ENCODE data around the gene ANO4. TPM values are rescaled to one million over a fixed set of nuclear protein-coding genes. Genes with fewer than 3 reads are reported as not detected.
"Not testable (repeated sequence)": the region's sequence is repeated elsewhere in the genome, so short reads cannot be mapped to it uniquely, and the experiment has no call there.

The ANO4 gene
- total and polyA plus RNA-seq, 4 donors = 0.10 to 1.9 (median 0.86) TPM

GRCh38 chr12:100926669-100927248, 132.2 kb downstream of the ANO4 start:
- TF ChIP-seq CTCF (IDR thresholded peaks at IDR 0.05; ENCODE audit: control extremely low read depth, extremely low read depth) = no peak
- Histone ChIP-seq H3K9me3 (ENCODE audit: control insufficient read depth in 4 of 4, insufficient read depth in 3 of 4, low read length in 3 of 4) (no peaks in the 10 kb centered on the region), H3K27ac (ENCODE audit: low read depth in 1 of 2, low read length in 1 of 2) (no peak overlapping the region), H3K4me1 (ENCODE audit: control insufficient read depth in 5 of 5, insufficient read depth in 5 of 5, low read length in 5 of 5) (no peaks in the 10 kb centered on the region), H3K4me3 (no peak overlapping the region), H3K9ac (ENCODE audit: insufficient read depth in 1 of 2, low read length in 2 of 2) (no peak overlapping the region), H3K36me3 (ENCODE audit: control insufficient read depth in 4 of 4, insufficient read depth in 4 of 4, low read length in 4 of 4) (no peaks in the 10 kb centered on the region), H3K27me3 (ENCODE audit: control insufficient read depth in 3 of 3, insufficient read depth in 3 of 3, low read length in 2 of 3) (no peaks in the 10 kb centered on the region)
- DNase-seq (no peak), ATAC-seq (ENCODE audit: insufficient read depth, low FRiP score) (no peak)
- WGBS, 2 donors = 0 to 28% methylated on average over 1 of the region's 1 CpG

- no peaks in the 10 kb centered on the region for H3K27me3 ChIP-seq (ENCODE audit: control insufficient read depth in 3 of 3, insufficient read depth in 3 of 3, low read length in 2 of 3)
- TF ChIP-seq CTCF (IDR thresholded peaks at IDR 0.05; ENCODE audit: control extremely low read depth, extremely low read depth) = no peak
- 84 to 85% methylated on average over 4 of the region's 4 CpGs for WGBS, 2 donors
- H3K4me1 ChIP-seq (ENCODE audit: control insufficient read depth in 5 of 5, insufficient read depth in 5 of 5, low read length in 5 of 5) = no peaks in the 10 kb centered on the region
- no peak for ATAC-seq (ENCODE audit: insufficient read depth, low FRiP score)
- DNase-seq = no peak
- no peaks in the 10 kb centered on the region for H3K36me3 ChIP-seq (ENCODE audit: control insufficient read depth in 4 of 4, insufficient read depth in 4 of 4, low read length in 4 of 4)
- no peak overlapping the region for H3K4me3 ChIP-seq
- H3K9ac ChIP-seq (ENCODE audit: insufficient read depth in 1 of 2, low read length in 2 of 2) = no peak overlapping the region
- no peaks in the 10 kb centered on the region for H3K9me3 ChIP-seq (ENCODE audit: control insufficient read depth in 4 of 4, insufficient read depth in 3 of 4, low read length in 3 of 4)
- no peak overlapping the region for H3K27ac ChIP-seq (ENCODE audit: low read depth in 1 of 2, low read length in 1 of 2)
Observed at GRCh38 chr12:100927826-100928225, 133.2 kb downstream of the ANO4 start.

- Histone ChIP-seq H3K9me3 (ENCODE audit: control insufficient read depth in 4 of 4, insufficient read depth in 3 of 4, low read length in 3 of 4) (no peaks in the 10 kb centered on the region), H3K4me3 (no peak overlapping the region), H3K27me3 (ENCODE audit: control insufficient read depth in 3 of 3, insufficient read depth in 3 of 3, low read length in 2 of 3) (no peaks in the 10 kb centered on the region), H3K4me1 (ENCODE audit: control insufficient read depth in 5 of 5, insufficient read depth in 5 of 5, low read length in 5 of 5) (no peaks in the 10 kb centered on the region), H3K36me3 (ENCODE audit: control insufficient read depth in 4 of 4, insufficient read depth in 4 of 4, low read length in 4 of 4) (no peaks in the 10 kb centered on the region), H3K27ac (ENCODE audit: low read depth in 1 of 2, low read length in 1 of 2) (no peak overlapping the region), H3K9ac (ENCODE audit: insufficient read depth in 1 of 2, low read length in 2 of 2) (no peak overlapping the region)
- ATAC-seq (ENCODE audit: insufficient read depth, low FRiP score) (no peak), DNase-seq (no peak)
- 71 to 82% methylated on average over 2 of the region's 2 CpGs for WGBS, 2 donors
- no peak for TF ChIP-seq CTCF (IDR thresholded peaks at IDR 0.05; ENCODE audit: control extremely low read depth, extremely low read depth)
Observed at GRCh38 chr12:100932571-100932970, 138.0 kb downstream of the ANO4 start.

- not testable (repeated sequence) for H3K9me3 ChIP-seq (ENCODE audit: control insufficient read depth in 4 of 4, insufficient read depth in 3 of 4, low read length in 3 of 4); H3K4me3 ChIP-seq; H3K4me1 ChIP-seq (ENCODE audit: control insufficient read depth in 5 of 5, insufficient read depth in 5 of 5, low read length in 5 of 5); H3K9ac ChIP-seq (ENCODE audit: insufficient read depth in 1 of 2, low read length in 2 of 2); H3K36me3 ChIP-seq (ENCODE audit: control insufficient read depth in 4 of 4, insufficient read depth in 4 of 4, low read length in 4 of 4); H3K27ac ChIP-seq (ENCODE audit: low read depth in 1 of 2, low read length in 1 of 2); ATAC-seq (ENCODE audit: insufficient read depth, low FRiP score); DNase-seq; H3K27me3 ChIP-seq (ENCODE audit: control insufficient read depth in 3 of 3, insufficient read depth in 3 of 3, low read length in 2 of 3)
- WGBS, 2 donors = 35 to 45% methylated on average over 1 of the region's 1 CpG
Observed at GRCh38 chr12:100933531-100933930, 139.0 kb downstream of the ANO4 start.

Data from lung (tissue), 12 donors.